Thyroid gland (tissue), 4 donors: Measurements from ENCODE around the gene ACSL3.

Experiments used
- POLR2A ChIP-seq, 2 donors: fragments of 450-650 bp; IDR thresholded peaks; one replicate each; pipeline ENCODE4 v1.6.1; 2017; ENCODE audit warnings: antibody characterized with exemption in 2 of 2, mild to moderate bottlenecking in 2 of 2, moderate library complexity in 1 of 2
- TF ChIP-seq, protein P1 (sequence below), 6 experiments: fragments of 200-600 bp in 3 of 6; fragments of 450-650 bp in 3 of 6; sonication (generic) in 3 of 6; IDR thresholded peaks; one replicate each; pipeline ENCODE4 v1.5.1; 2016 to 2019; ENCODE audit warnings: antibody characterized with exemption in 6 of 6, mild to moderate bottlenecking in 2 of 6, inconsistent platforms in 1 of 6, moderate library complexity in 1 of 6

DNA sequence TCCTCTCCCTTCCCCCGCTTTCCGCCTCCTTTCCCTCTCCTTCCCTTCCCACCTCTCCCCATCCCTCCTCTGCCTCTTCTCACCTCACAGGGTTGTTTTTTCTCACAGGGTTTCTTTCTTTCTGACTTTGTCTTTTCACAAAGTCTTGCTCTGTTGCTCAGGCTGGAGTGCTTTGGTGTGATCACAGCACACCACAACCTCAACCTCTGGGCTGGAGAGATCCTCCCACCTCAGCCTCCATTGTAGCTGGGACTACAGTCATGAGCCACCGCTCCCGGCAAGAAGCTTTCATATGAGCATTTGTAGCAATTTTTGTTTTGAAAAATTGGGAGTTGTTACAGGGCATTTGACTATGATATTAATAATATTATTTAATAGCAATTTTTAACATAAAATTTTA is 32.9 kb downstream of the ACSL3 start:
- TF ChIP-seq POLR2A (IDR thresholded peaks at IDR 0.05) = no peak
- TF ChIP-seq, protein P1, sequence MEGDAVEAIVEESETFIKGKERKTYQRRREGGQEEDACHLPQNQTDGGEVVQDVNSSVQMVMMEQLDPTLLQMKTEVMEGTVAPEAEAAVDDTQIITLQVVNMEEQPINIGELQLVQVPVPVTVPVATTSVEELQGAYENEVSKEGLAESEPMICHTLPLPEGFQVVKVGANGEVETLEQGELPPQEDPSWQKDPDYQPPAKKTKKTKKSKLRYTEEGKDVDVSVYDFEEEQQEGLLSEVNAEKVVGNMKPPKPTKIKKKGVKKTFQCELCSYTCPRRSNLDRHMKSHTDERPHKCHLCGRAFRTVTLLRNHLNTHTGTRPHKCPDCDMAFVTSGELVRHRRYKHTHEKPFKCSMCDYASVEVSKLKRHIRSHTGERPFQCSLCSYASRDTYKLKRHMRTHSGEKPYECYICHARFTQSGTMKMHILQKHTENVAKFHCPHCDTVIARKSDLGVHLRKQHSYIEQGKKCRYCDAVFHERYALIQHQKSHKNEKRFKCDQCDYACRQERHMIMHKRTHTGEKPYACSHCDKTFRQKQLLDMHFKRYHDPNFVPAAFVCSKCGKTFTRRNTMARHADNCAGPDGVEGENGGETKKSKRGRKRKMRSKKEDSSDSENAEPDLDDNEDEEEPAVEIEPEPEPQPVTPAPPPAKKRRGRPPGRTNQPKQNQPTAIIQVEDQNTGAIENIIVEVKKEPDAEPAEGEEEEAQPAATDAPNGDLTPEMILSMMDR (IDR thresholded peaks at IDR 0.05) = no peak
